H1 (cell line): ENCODE measurements around the gene ABCC2. TPM values are rescaled to one million over a fixed set of nuclear protein-coding genes. Genes with fewer than 3 reads are reported as not detected.

Experiments used
- CTCF ChIA-PET: fragments of 300-600 bp; sonication (Branson Sonifier 250); formaldehyde crosslinking; loops from one replicate; lab custom pipeline; 2021; ENCODE audit not compliant: partially characterized antibody; lab: Charles Lee
- POLR2A ChIA-PET: fragments of 300-600 bp; sonication (Branson Sonifier 250); formaldehyde crosslinking; loops from one replicate; lab custom pipeline; 2021; ENCODE audit warnings: inconsistent platforms; ENCODE audit not compliant: partially characterized antibody; lab: Charles Lee
- DNase-seq, 2 experiments: peaks; one replicate each; pipeline versions ENCODE4 v3.0.0 to v3.0.0-alpha.2; 2010 to 2022; ENCODE audit warnings: low spot score in 2 of 2, low read depth in 1 of 2, mixed read lengths in 1 of 2
- FAIRE-seq: peaks from 2 replicates; lab custom pipeline; 2011; peaks lifted over from hg19 to GRCh38; lab: Jason Lieb, UNC
- H2AFZ ChIP-seq: 2 replicates; pipeline ENCODE4 v1.8.1; 2012; ENCODE audit warnings: low read length, inconsistent platforms
- H2AK5ac ChIP-seq: 2 replicates; pipeline ENCODE4 v1.6.1; 2013; ENCODE audit warnings: low read depth, low read length
- H2BK120ac ChIP-seq: replicated peaks from 2 replicates; pipeline ENCODE3; 2013; ENCODE audit warnings: low read depth, low read length, inconsistent platforms
- H2BK12ac ChIP-seq: 2 replicates; pipeline ENCODE4 v1.6.1; 2013; ENCODE audit warnings: low read depth, low read length
- H2BK15ac ChIP-seq: 2 replicates; pipeline ENCODE4 v1.6.1; 2013; ENCODE audit warnings: low read length
- H2BK20ac ChIP-seq: 2 replicates; pipeline ENCODE4 v1.6.1; 2013; ENCODE audit warnings: low read length
- H2BK5ac ChIP-seq: 2 replicates; pipeline ENCODE4 v1.6.1; 2013; ENCODE audit warnings: low read depth, low read length
- H3K14ac ChIP-seq: 2 replicates; pipeline ENCODE4 v1.6.1; 2013; ENCODE audit warnings: inconsistent platforms; ENCODE audit not compliant: insufficient read length
- H3K18ac ChIP-seq: 2 replicates; pipeline ENCODE4 v1.6.1; 2013; ENCODE audit warnings: low read length; ENCODE audit errors: extremely low read depth
- H3K23ac ChIP-seq: 2 replicates; pipeline ENCODE4 v1.6.1; 2013; ENCODE audit warnings: inconsistent platforms; ENCODE audit not compliant: insufficient read length
- H3K23me2 ChIP-seq: 2 replicates; pipeline ENCODE4 v1.6.1; 2013; ENCODE audit warnings: low read depth, low read length
- H3K27ac ChIP-seq: 2 replicates; pipeline ENCODE4 v1.6.1; 2011; ENCODE audit warnings: low read depth, low read length, inconsistent platforms
- H3K27me3 ChIP-seq, 4 experiments: replicated peaks in 1 of 4; 1 replicate in 1 of 4; 2 replicates in 3 of 4; pipeline versions ENCODE4 v1.6.1 to v1.8.1; 2011 to 2013; ENCODE audit warnings: low read length in 3 of 4, mild to moderate bottlenecking in 3 of 4, inconsistent platforms in 2 of 4, mixed read lengths in 2 of 4, moderate library complexity in 1 of 4; ENCODE audit not compliant: control insufficient read depth in 3 of 4, insufficient read depth in 3 of 4; ENCODE audit errors: extremely low read depth in 1 of 4
- H3K36me3 ChIP-seq, 4 experiments: 2 replicates each; pipeline versions ENCODE4 v1.6.1 to v1.8.1; 2011 to 2013; ENCODE audit warnings: mild to moderate bottlenecking in 4 of 4, low read length in 3 of 4, moderate library complexity in 2 of 4, control low read depth in 1 of 4, inconsistent platforms in 1 of 4; ENCODE audit not compliant: insufficient read depth in 4 of 4, control insufficient read depth in 2 of 4
- H3K4ac ChIP-seq: replicated peaks from 2 replicates; pipeline ENCODE3; 2013; ENCODE audit warnings: low read length, low read depth, mixed read lengths, inconsistent platforms; ENCODE audit not compliant: insufficient read length
- H3K4me1 ChIP-seq, 4 experiments: replicated peaks in 1 of 4; 1 replicate in 1 of 4; 2 replicates in 3 of 4; pipeline versions ENCODE4 v1.6.1 to v1.8.1; 2011 to 2013; ENCODE audit warnings: low read length in 3 of 4, inconsistent platforms in 2 of 4, mixed read lengths in 1 of 4; ENCODE audit not compliant: insufficient read depth in 4 of 4, control insufficient read depth in 3 of 4
- H3K4me2 ChIP-seq, 2 experiments: 2 replicates each; pipeline versions ENCODE4 v1.6.1 to v1.8.1; 2011 to 2013; ENCODE audit warnings: low read depth in 2 of 2, low read length in 2 of 2, control low read depth in 1 of 2, inconsistent platforms in 1 of 2, mild to moderate bottlenecking in 1 of 2; ENCODE audit not compliant: insufficient read depth in 1 of 2
- H3K4me3 ChIP-seq, 4 experiments: fragments of 200-600, 300-600 bp in 1 of 4; sonication (generic), shearing (Covaris generic), sonication (Bioruptor Twin) in 1 of 4; 2 replicates each; pipeline versions ENCODE4 v1.5.1 to v1.8.1; 2011 to 2016; ENCODE audit warnings: low read length in 4 of 4, low read depth in 3 of 4, control low read depth in 2 of 4, inconsistent platforms in 2 of 4, mild to moderate bottlenecking in 2 of 4, mixed read lengths in 1 of 4, moderate library complexity in 1 of 4; ENCODE audit not compliant: insufficient read depth in 2 of 4; ENCODE audit errors: extremely low read depth in 1 of 4
- H3K56ac ChIP-seq: replicated peaks from 2 replicates; pipeline ENCODE3; 2013; ENCODE audit warnings: low read depth, mild to moderate bottlenecking, mixed read lengths, low read length, inconsistent platforms; ENCODE audit not compliant: insufficient read length
- H3K79me1 ChIP-seq: 2 replicates; pipeline ENCODE4 v1.6.1; 2013; ENCODE audit warnings: low read depth, low read length, control low read depth
- H3K79me2 ChIP-seq, 2 experiments: 2 replicates each; pipeline versions ENCODE4 v1.6.1 to v1.8.1; 2012 to 2013; ENCODE audit warnings: low read length in 2 of 2, mild to moderate bottlenecking in 2 of 2, inconsistent platforms in 1 of 2; ENCODE audit not compliant: insufficient read depth in 2 of 2, control insufficient read depth in 1 of 2
- H3K9ac ChIP-seq, 4 experiments: replicated peaks in 1 of 4; 1 replicate in 1 of 4; 2 replicates in 3 of 4; pipeline versions ENCODE4 v1.6.1 to v1.8.1; 2011 to 2013; ENCODE audit warnings: low read depth in 3 of 4, low read length in 3 of 4, control low read depth in 2 of 4, mild to moderate bottlenecking in 2 of 4, moderate library complexity in 2 of 4, inconsistent platforms in 1 of 4; ENCODE audit errors: extremely low read depth in 1 of 4
- H3K9me3 ChIP-seq, 2 experiments: 2 replicates each; pipeline versions ENCODE4 v1.6.1 to v1.8.1; 2012 to 2013; ENCODE audit warnings: mild to moderate bottlenecking in 2 of 2, moderate library complexity in 2 of 2, control low read depth in 1 of 2, inconsistent platforms in 1 of 2, low read depth in 1 of 2, low read length in 1 of 2, mixed read lengths in 1 of 2; ENCODE audit not compliant: insufficient read depth in 2 of 2
- H4K20me1 ChIP-seq, 2 experiments: replicated peaks in 1 of 2; 2 replicates each; pipeline versions ENCODE3 to v1.8.1; 2011 to 2013; ENCODE audit warnings: inconsistent platforms in 2 of 2, low read length in 2 of 2, mild to moderate bottlenecking in 1 of 2; ENCODE audit not compliant: insufficient read depth in 2 of 2, control insufficient read depth in 1 of 2
- H4K5ac ChIP-seq: 2 replicates; pipeline ENCODE4 v1.6.1; 2013; ENCODE audit warnings: low read length, low read depth, mixed read lengths, inconsistent platforms; ENCODE audit not compliant: insufficient read length
- H4K8ac ChIP-seq: 2 replicates; pipeline ENCODE4 v1.8.0; 2013; ENCODE audit warnings: mild to moderate bottlenecking, moderate library complexity, low read length, inconsistent platforms; ENCODE audit not compliant: insufficient read depth; ENCODE audit errors: extremely low read depth
- H4K91ac ChIP-seq: replicated peaks from 2 replicates; pipeline ENCODE3; 2013; ENCODE audit warnings: low read length, mixed read lengths, inconsistent platforms; ENCODE audit not compliant: insufficient read length
- FOSL1 ChIP-seq: IDR thresholded peaks from 2 replicates; pipeline ENCODE4 v1.6.1; 2011; ENCODE audit warnings: mild to moderate bottlenecking, low read depth, low read length, moderate library complexity; ENCODE audit not compliant: insufficient read depth
- RAD21 ChIP-seq, 2 experiments: IDR thresholded peaks in 1 of 2; conservative IDR thresholded peaks in 1 of 2; 2 replicates each; pipeline ENCODE4 v1.6.1; 2011; ENCODE audit warnings: low read depth in 2 of 2, low read length in 2 of 2, improper control_type of control experiment in 1 of 2, inconsistent platforms in 1 of 2, mild to moderate bottlenecking in 1 of 2, moderate library complexity in 1 of 2
- WGBS, 2 experiments: shearing (Covaris generic) in 1 of 2; methylation state at CpG; one replicate each; pipeline versions ENCODE4 v1.1.6 to v1.1.7; 2013 to 2015; ENCODE audit warnings: low lambda C conversion rate in 2 of 2, mixed read lengths in 2 of 2, inconsistent platforms in 1 of 2, low coverage in 1 of 2, missing lambda C conversion rate in 1 of 2; ENCODE audit not compliant: insufficient replicate concordance in 2 of 2, insufficient coverage in 1 of 2, insufficient read length in 1 of 2; ENCODE audit errors: extremely low coverage in 1 of 2, missing lambda C conversion rate in 1 of 2; 5-methylcytosine and 5-hydroxymethylcytosine counted together
- polyA plus RNA-seq, 7 experiments: library from polyadenylated mRNA; depleted of rRNA in 3 of 7; stranded (reverse) in 5 of 7; unstranded in 2 of 7; fragments of >200 nt in 5 of 7; fragments of 200-250 nt in 2 of 7; gene quantifications; 1 replicate in 5 of 7; 2 replicates in 1 of 7; 4 replicates in 1 of 7; pipeline versions ENCODE4 v1.2.1 to v1.2.3, GENCODE V29; 2011 to 2013; ENCODE audit warnings: missing spikeins in 2 of 7, mixed read lengths in 2 of 7
- total RNA-seq: library from RNA; stranded (reverse); fragmentation: NEBNext Ultra II Directional; extraction: Animal tissue kit (Norgen Biotek cat#: 25700); gene quantifications from 2 replicates; pipeline ENCODE4 v1.2.1, GENCODE V29; 2021

ABCC2 gene
- total and polyA plus RNA-seq, 2 of the 8 experiments (the other 6 are each of a cell fraction or from before 2014, with no cell fraction given), result 0.74 to 1.1 TPM

- Histone ChIP-seq H2BK15ac (no peak overlapping the region), H3K36me3 (peaks cover 33 to 57% (median 49%) of the 10 kb centered on the region in 4 experiments), H3K9ac (no peak overlapping the region), H4K91ac (no peak overlapping the region), H2BK20ac (no peak overlapping the region), H3K79me2 (no peaks in the 10 kb centered on the region), H3K23me2 (no peaks in the 10 kb centered on the region), H3K4me2 (no peak overlapping the region), H2BK120ac (no peak overlapping the region), H3K79me1 (no peaks in the 10 kb centered on the region; the same call in 1 of the 2 replicates), H4K20me1 (peaks cover 2 to 8% of the 10 kb centered on the region in 2 experiments), H3K4me3 (no peak overlapping the region), H3K27me3 (no peaks in the 10 kb centered on the region), H2BK5ac (no peak overlapping the region), H3K4ac (no peak overlapping the region), H2AK5ac (no peak overlapping the region), H3K27ac (no peak overlapping the region), H4K5ac (no peak overlapping the region), H3K14ac (no peak overlapping the region), H3K56ac (no peak overlapping the region), H3K4me1 (no peaks in the 10 kb centered on the region), H2AFZ (no peak overlapping the region), H2BK12ac (no peak overlapping the region), H3K23ac (no peak overlapping the region), H4K8ac (no peak overlapping the region), H3K18ac (no peak overlapping the region), H3K9me3 (no peaks in the 10 kb centered on the region)
- no peak for FAIRE-seq
- no peak for DNase-seq
- 83% methylated on average over 5 of the region's 5 CpGs; no CpG with 5 or more reads in 1 of the 2 experiments for WGBS, 2 experiments
- TF ChIP-seq RAD21 (IDR thresholded peaks at IDR 0.05 in 1 of 2, conservative IDR thresholded peaks at IDR 0.05 in 1 of 2; ENCODE audit: low read depth in 2 of 2, low read length in 2 of 2) (no peak), FOSL1 (no peak)
- ChIA-PET POLR2A (interaction anchor here (0.8 to 5.8 kb wide), 11 partner anchors 10 to 163 kb away, joined by 3 to 58 read pairs (median 4); no protein-coding TSS in a partner anchor), CTCF (interaction anchor here (1.4 to 6.7 kb wide), 4 partner anchors 11 to 38 kb away, joined by 4 to 47 read pairs (median 14); no protein-coding TSS in a partner anchor)
Measured at GRCh38 chr10:99875473-99875872, 93.0 kb downstream of the ABCC2 start.
